ENCODE data around the gene PADI4.

Gene PADI4

DNA sequence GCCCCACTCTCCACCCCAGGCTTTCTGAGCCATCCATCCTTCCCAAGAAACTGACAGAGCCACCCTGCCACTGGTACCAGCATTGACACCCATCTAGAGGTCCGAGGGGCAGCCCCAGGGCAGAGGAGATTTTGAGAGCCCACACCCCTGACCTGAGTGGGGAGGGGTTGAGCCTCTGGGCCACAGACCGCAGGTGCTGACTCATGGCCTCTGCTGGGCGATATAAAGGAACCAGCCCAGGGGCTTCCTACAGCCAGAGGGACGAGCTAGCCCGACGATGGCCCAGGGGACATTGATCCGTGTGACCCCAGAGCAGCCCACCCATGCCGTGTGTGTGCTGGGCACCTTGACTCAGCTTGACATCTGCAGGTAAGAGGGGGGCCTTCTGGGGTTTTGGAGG, at the start of gene PADI4:
Gene PADI4 (plus strand): TSS at position 252 of the 400 bp plus-strand sequence. CDS start 26 bp downstream, at position 278.
- H3K4me3 ChIP-seq (ENCODE audit: low read depth, low read length): no peak within 1 kb of the TSS
- no peak for DNase-seq (ENCODE audit: low read depth)

GRCh38 chr1:17258758-17259130, 49.3 kb upstream of the PADI4 start:
- no peak overlapping the region for H3K4me3 ChIP-seq (ENCODE audit: low read depth, low read length)
- DNase-seq (ENCODE audit: low read depth): no peak
- TF ChIP-seq CTCF (IDR thresholded peaks at IDR 0.05; ENCODE audit: insufficient read depth, low read depth, low read length, missing control alignments): no peak

More for the DNA sequence above, at the start of gene PADI4:
- no peak for TF ChIP-seq CTCF (IDR thresholded peaks at IDR 0.05; ENCODE audit: insufficient read depth, low read depth, low read length, missing control alignments)

- DNase-seq (ENCODE audit: low read depth): no peak
- no peak for TF ChIP-seq CTCF (IDR thresholded peaks at IDR 0.05; ENCODE audit: insufficient read depth, low read depth, low read length, missing control alignments)
- H3K4me3 ChIP-seq (ENCODE audit: low read depth, low read length): no peak overlapping the region
Measured at GRCh38 chr1:17259233-17259873, 48.6 kb upstream of the PADI4 start.

GRCh38 chr1:17260264-17260663, 47.7 kb upstream of the PADI4 start:
- H3K4me3 ChIP-seq (ENCODE audit: low read depth, low read length): no peak overlapping the region
- no peak for TF ChIP-seq CTCF (IDR thresholded peaks at IDR 0.05; ENCODE audit: insufficient read depth, low read depth, low read length, missing control alignments)

DNA sequence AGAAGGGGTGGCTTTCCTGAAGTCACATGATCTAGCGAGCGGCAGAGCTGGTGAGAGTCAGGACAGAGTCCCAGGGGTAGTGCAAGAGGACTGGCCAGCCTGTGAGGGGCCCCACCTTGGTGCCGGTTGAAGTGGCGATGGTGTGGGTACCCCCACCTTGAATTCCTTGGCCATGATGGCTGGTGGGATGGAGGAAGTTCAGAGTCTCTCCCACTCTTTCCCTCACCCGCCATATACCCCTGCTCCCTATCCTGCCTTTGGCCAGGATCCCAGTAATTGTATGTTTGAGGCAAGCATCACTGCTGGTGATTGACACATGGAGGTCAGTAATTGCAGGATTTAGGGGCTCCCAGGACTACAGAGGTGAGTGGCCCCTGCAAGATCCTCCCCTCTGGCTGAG, 47.3 kb upstream of the PADI4 start:
- DNase-seq (ENCODE audit: low read depth): no peak
- no peak overlapping the region for H3K4me3 ChIP-seq (ENCODE audit: low read depth, low read length)
- TF ChIP-seq CTCF (IDR thresholded peaks at IDR 0.05; ENCODE audit: insufficient read depth, low read depth, low read length, missing control alignments): no peak

More at GRCh38 chr1:17260264-17260663, 47.7 kb upstream of the PADI4 start:
- DNase-seq (ENCODE audit: low read depth): no peak

DNA sequence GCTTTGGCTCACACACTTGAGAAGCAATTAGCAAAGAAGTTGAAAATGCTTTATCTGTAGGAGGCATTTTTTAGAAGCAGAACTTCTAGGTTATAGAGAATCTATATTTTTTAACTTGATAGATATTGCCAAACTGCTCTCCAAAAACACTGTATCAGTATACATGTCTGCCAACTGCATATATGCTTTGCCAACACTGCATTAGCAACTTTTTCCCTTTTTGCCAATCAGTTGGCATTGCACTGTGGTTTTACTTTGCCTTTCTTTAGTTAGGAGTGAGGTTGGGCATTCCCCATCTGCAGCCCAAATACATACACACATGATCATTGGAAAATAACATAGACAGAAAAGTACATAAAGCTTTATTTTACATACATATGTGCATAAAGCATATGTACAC, 44.1 kb upstream of the PADI4 start:
- DNase-seq (ENCODE audit: low read depth): no peak
- no peak overlapping the region for H3K4me3 ChIP-seq (ENCODE audit: low read depth, low read length)
- TF ChIP-seq CTCF (IDR thresholded peaks at IDR 0.05; ENCODE audit: insufficient read depth, low read depth, low read length, missing control alignments): no peak

GRCh38 chr1:17264470-17264869, 43.5 kb upstream of the PADI4 start:
- no peak for DNase-seq (ENCODE audit: low read depth)
- no peak overlapping the region for H3K4me3 ChIP-seq (ENCODE audit: low read depth, low read length)
- no peak for TF ChIP-seq CTCF (IDR thresholded peaks at IDR 0.05; ENCODE audit: insufficient read depth, low read depth, low read length, missing control alignments)
